ENCODE measurements around the gene CHST11.

Gene CHST11

DNA sequence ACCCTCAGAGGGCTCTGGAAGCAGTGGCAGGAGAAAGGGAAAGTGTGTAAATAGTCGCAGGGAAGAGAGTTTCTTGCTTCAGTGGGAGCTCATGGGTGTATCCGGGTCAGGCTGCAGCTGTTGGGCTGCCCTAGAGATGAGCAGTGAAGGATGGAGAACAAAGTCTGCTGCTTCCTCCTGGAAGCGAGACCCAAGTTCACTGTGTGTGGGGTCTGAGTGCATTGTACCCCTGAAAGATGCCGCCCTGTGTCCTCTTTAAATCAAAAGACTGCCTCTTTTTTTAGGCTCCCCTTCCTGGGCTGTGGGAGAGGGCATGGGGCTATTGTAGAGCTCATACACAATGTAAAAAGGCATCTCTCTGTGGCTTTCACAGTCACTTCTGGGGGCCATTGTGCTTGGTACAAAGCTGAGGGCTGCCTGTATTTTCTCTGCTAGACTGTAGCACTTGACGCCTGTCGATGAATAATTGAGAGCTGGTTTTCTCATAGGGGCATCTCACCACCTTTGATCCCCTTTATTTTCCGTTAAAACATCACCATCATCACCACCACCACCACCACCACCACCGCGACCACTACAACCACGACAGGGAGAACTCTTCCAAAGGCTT is 16.7 kb downstream of the CHST11 start:
- DNase-seq = peak in 1 of 2 experiments; percentile 19
- no peak for TF ChIP-seq GATA1 (IDR thresholded peaks at IDR 0.05; ENCODE audit: low read depth, low read length)
- TF ChIP-seq POLR2A (IDR thresholded peaks at IDR 0.05; ENCODE audit: low read length) = no peak

DNA sequence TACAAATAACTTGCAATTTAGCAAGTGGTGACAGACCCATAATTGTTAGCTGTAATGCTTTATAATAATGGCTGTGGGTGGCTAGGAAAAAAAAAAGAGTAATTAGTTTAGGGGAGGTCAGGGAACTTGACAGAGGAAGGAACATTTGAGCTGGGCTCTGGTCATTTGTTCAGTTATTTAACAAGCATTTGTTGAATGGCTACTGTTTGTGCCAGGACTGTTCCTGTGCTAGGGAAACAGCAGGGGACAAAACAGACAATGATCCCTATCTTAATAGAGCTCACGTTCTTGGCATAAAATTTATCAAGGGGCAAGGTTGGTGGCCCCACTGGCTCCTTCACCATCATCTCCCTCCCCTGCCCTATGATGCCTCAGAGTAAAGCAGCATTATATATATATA is 18.5 kb downstream of the CHST11 start:
- no peak for TF ChIP-seq POLR2A (IDR thresholded peaks at IDR 0.05; ENCODE audit: low read length)
- TF ChIP-seq GATA1 (IDR thresholded peaks at IDR 0.05; ENCODE audit: low read depth, low read length) = no peak
- DNase-seq = no peak

DNA sequence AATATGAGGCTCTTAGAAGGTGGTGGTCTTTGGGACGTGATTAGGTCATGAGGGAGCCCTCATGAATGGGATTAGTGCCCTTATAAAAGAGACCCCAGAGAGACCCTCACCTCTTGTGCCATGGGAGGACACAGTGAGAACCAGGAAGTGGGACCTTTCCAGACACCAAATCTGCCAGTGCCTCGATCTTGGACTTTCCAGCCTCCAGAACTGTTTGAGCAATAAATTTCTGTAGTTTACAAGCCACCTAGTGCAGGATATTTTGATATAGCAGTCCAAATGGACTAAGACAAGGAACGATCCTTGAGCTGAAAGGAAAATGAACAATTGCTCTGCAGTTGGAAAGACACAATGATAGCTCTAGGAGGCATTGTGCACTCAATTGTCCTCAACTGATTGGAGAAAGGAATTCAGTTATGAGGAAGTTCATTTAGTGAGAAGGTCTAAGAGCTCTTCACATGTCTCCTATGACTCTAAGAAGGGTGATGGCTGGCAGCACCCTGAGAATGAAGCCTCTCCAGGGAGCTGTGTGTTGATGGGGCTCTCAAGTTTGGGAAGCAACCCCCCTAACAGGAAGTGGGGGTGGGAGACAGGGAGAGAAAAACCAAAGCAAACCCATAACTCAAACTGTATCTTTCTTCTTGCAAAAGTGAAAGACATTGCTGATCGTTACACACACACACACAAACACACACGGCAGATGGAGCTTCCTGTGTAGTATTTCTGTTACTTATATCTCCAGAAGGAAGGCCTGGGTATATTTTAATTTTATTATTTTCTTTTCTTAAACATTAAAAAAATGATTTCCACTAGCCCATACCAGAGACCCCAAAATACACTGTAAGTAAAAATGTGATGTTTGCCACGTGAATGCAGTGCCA is 21.0 kb downstream of the CHST11 start:
- TF ChIP-seq GATA1 (IDR thresholded peaks at IDR 0.05; ENCODE audit: low read depth, low read length) = no peak
- TF ChIP-seq POLR2A (IDR thresholded peaks at IDR 0.05; ENCODE audit: low read length) = no peak
- peak; percentile 47 to 52 for DNase-seq

DNA sequence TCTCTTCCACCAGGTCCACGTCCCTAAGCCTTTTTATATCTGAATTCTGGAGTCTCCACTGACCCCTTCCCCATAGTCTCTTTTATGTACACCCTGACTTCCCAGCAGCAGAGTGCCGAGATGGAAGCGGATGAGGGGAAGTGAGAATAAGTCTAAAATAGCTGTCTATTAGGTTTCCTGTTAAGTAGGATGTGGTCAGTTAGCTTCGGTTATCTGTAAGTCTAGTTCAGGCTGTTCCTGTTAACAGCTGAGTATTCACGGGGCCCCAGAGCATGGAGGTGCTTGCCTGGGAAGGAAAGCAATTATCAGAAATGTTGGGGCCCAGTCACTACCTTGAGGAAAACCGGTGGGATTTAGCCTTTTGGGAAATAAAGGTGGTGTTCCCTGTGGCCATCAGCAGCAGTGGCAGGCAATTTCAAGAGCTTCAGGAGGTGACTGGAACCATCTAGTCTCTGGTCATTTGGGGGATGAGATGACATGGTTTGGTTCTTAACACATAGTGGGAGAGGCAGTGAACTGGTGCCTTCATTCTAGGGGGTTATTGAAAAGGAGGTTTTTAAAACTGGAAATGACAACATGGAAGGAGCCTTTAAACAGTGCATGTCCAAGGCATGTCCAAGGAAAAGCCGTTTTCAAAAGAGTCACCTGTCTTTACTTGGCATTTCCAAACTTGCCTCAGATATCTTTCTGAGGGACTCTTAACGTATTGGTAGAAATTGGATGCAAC is 21.8 kb downstream of the CHST11 start:
- no peak for TF ChIP-seq POLR2A (IDR thresholded peaks at IDR 0.05; ENCODE audit: low read length)
- TF ChIP-seq GATA1 (IDR thresholded peaks at IDR 0.05; ENCODE audit: low read depth, low read length) = no peak
- peak; percentile 63 to 70 for DNase-seq

- no peak for TF ChIP-seq GATA1 (IDR thresholded peaks at IDR 0.05; ENCODE audit: low read depth, low read length)
- no peak for TF ChIP-seq POLR2A (IDR thresholded peaks at IDR 0.05; ENCODE audit: low read length)
- peak; percentile 28 to 41 for DNase-seq
These were observed 22.4 kb downstream of the CHST11 start for GRCh38 chr12:104479123-104479662.

GRCh38 chr12:104480012-104480411 is 23.3 kb downstream of the CHST11 start:
- peak; percentile 62 to 83 for DNase-seq
- TF ChIP-seq POLR2A (IDR thresholded peaks at IDR 0.05; ENCODE audit: low read length) (no peak), GATA1 (IDR thresholded peaks at IDR 0.05; ENCODE audit: low read depth, low read length) (no peak)

DNA sequence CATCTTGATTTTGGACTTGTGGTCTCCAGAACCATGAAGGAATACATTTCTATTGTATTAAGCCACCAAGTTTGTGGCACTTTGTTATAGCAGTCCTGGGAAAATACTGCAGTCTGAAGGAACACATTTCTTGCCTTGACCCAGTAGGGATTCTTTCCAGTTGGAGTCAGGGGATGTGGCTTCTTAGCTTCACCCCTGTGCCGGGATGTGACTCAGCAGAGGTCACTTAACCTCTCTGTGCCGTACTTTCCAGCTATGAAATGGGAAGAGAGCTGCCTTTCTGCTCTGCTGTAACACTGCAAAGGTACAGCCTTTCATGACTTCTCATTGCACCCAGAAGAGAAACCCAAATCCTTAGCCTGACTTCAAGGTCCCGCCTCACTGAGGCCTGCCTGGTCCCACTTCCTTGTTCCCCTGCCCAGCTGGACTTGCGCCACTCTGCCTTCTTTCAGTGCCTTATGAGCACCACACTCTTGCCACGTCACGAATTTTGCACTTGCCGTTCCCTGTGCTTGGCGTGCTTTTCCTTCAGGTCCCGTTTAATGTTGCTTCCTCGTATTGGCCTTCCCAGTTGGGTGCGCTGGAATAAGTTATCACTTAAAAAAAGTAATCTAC is 24.2 kb downstream of the CHST11 start:
- DNase-seq = no peak

GRCh38 chr12:104482113-104482512 is 25.4 kb downstream of the CHST11 start:
- TF ChIP-seq GATA1 (IDR thresholded peaks at IDR 0.05; ENCODE audit: low read depth, low read length) = no peak
- no peak for TF ChIP-seq POLR2A (IDR thresholded peaks at IDR 0.05; ENCODE audit: low read length)
- no peak for DNase-seq

More for the DNA sequence above, 24.2 kb downstream of the CHST11 start:
- no peak for TF ChIP-seq GATA1 (IDR thresholded peaks at IDR 0.05; ENCODE audit: low read depth, low read length)

GRCh38 chr12:104482748-104483147 is 26.0 kb downstream of the CHST11 start:
- DNase-seq = no peak
- TF ChIP-seq POLR2A (IDR thresholded peaks at IDR 0.05; ENCODE audit: low read length) (no peak), GATA1 (IDR thresholded peaks at IDR 0.05; ENCODE audit: low read depth, low read length) (no peak)

DNA sequence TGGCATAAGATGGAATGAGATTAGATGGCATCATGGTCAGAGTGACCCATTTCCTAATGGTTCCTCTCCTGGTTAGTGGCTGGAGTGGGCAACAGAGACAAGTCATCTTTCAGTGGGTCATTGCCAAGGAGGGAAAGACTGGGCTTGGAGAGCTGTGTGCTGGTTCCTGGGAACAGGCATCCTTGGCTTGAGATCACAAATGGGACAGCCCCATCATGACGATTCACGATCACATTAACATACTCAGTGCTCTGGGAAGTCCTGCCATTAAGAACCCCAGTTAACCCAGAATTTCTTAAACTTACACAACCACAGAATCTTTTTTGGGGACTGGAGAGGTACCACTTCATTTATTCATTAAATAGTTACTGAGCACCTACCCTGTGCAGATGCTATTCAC is 27.3 kb downstream of the CHST11 start:
- no peak for TF ChIP-seq POLR2A (IDR thresholded peaks at IDR 0.05; ENCODE audit: low read length)
- no peak for TF ChIP-seq GATA1 (IDR thresholded peaks at IDR 0.05; ENCODE audit: low read depth, low read length)
- DNase-seq = no peak

DNA sequence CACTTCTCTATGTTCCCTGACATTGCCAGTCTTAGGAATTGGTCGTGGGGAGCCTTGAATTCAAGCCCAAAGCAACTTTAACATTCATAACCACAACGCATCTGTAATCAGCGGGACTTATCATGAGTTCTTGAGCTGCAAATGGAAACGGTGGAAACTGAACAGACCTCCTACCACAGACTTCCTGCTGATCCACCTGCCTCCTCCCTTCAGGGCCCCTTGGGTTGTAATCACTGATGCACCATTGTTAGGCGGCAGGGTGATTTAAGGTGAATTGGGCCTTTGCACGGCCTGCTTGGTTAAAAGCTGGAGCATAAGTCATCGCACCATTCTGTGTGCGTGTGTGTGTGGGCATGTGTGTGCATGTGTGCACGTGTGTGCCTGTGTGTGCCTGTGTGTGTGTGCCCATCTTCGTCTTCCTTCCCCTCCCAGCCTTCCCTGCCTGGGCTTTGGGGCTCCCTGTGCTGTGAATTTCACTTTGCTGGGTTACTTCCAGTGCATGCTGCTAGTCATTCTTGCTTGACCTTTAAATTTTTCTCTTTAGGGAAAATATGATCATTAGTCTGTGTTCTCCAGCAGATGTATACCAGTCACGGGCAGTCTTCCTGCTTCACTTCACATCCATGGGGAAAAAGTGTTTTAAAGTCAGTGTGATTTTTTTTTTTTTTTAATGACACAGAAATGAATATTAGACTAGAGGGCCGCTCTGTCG is 29.1 kb downstream of the CHST11 start:
- TF ChIP-seq GATA1 (IDR thresholded peaks at IDR 0.05; ENCODE audit: low read depth, low read length) (no peak), POLR2A (IDR thresholded peaks at IDR 0.05; ENCODE audit: low read length) (no peak)
- peak; percentile 55 to 76 for DNase-seq

DNA sequence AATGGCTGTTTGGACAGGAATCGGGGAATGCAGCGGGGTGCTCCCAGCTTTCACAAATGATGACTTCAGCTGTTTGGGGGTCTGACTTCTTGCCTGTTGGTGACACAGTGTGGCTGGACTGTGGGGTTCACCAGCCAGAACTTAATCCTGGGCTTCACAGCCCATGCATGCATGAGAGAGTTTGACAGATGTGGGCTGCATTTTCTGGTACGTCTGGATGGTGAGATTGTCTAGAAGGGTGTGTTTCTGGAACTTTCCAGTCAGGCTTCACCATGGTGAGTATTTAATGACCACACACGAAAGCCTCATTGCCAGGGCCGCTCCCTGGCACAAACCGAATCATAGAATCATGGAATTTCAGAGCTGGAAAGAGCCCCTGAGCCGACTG is 29.6 kb downstream of the CHST11 start:
- TF ChIP-seq POLR2A (IDR thresholded peaks at IDR 0.05; ENCODE audit: low read length) = no peak
- DNase-seq = peak; percentile 23 to 55
